Endothelial cell of umbilical vein (primary cell): ENCODE data around the gene SLC35A2. TPM values are rescaled to one million over a fixed set of nuclear protein-coding genes. Genes with fewer than 3 reads are reported as not detected.
A peak's percentile ranks its signal among the peaks of the same experiment; 100 is the strongest.

ENCODE experiments used
- BruUV-seq: library from RNA; stranded (reverse); fragments of 400-500 nt; replicated peaks from 2 replicates; lab custom pipeline; 2021; lab: Mats Ljungman, UMichigan
- CTCF ChIA-PET: fragments of 300-600, 350-600 bp; sonication (Branson Sonifier 250); formaldehyde crosslinking; loops from one replicate; lab custom pipeline; 2021; ENCODE audit warnings: antibody characterized with exemption, inconsistent platforms; lab: Charles Lee
- POLR2A ChIA-PET: fragments of 300-600, 350-600 bp; sonication (Branson Sonifier 250); formaldehyde crosslinking; loops from one replicate; lab custom pipeline; 2021; ENCODE audit warnings: antibody characterized with exemption, inconsistent platforms; lab: Charles Lee
- DNase-seq: peaks from one replicate; pipeline ENCODE4 v3.0.0-alpha.2; 2011; ENCODE audit warnings: low read depth, low spot score
- FAIRE-seq: peaks from 2 replicates; lab custom pipeline; 2011; peaks lifted over from hg19 to GRCh38; lab: Jason Lieb, UNC
- H2AFZ ChIP-seq: 2 replicates; pipeline ENCODE4 v1.6.0; 2012; ENCODE audit warnings: low read depth, low read length, control low read depth, inconsistent platforms
- H3K27ac ChIP-seq: 2 replicates; pipeline ENCODE4 v1.5.1; 2011; ENCODE audit warnings: low read depth, mild to moderate bottlenecking, control low read depth, low read length, moderate library complexity; ENCODE audit not compliant: insufficient read depth
- H3K27me3 ChIP-seq, 2 experiments: 2 replicates each; pipeline versions ENCODE4 v1.6.0 to v1.6.1; 2011; ENCODE audit warnings: low read length in 2 of 2, mixed read lengths in 1 of 2; ENCODE audit not compliant: control insufficient read depth in 2 of 2, insufficient read depth in 2 of 2
- H3K36me3 ChIP-seq, 2 experiments: 2 replicates in 1 of 2; 3 replicates in 1 of 2; pipeline ENCODE4 v1.5.1; 2011; ENCODE audit warnings: low read length in 2 of 2, mild to moderate bottlenecking in 1 of 2, moderate library complexity in 1 of 2; ENCODE audit not compliant: control insufficient read depth in 2 of 2, insufficient read depth in 2 of 2; ENCODE audit errors: extremely low read depth in 1 of 2
- H3K4me1 ChIP-seq: 3 replicates; pipeline ENCODE4 v1.5.1; 2011; ENCODE audit warnings: mild to moderate bottlenecking, low read length; ENCODE audit not compliant: control insufficient read depth, insufficient read depth; ENCODE audit errors: extremely low read depth
- H3K4me2 ChIP-seq: 2 replicates; pipeline ENCODE4 v1.6.1; 2011; ENCODE audit warnings: low read length, control low read depth, mixed read lengths; ENCODE audit not compliant: insufficient read depth
- H3K4me3 ChIP-seq, 3 experiments: fragments of 200-600 bp in 1 of 3; sonication (generic), shearing (Covaris generic) in 1 of 3; replicated peaks in 1 of 3; 2 replicates each; pipeline ENCODE4 v1.5.1; 2011 to 2016; ENCODE audit warnings: control low read depth in 3 of 3, low read length in 3 of 3, mild to moderate bottlenecking in 2 of 3, inconsistent platforms in 1 of 3, low read depth in 1 of 3, moderate library complexity in 1 of 3; ENCODE audit not compliant: insufficient read depth in 1 of 3
- H3K79me2 ChIP-seq: 2 replicates; pipeline ENCODE4 v1.6.0; 2012; ENCODE audit warnings: low read length, inconsistent platforms; ENCODE audit not compliant: control insufficient read depth, insufficient read depth
- H3K9ac ChIP-seq: replicated peaks from 2 replicates; pipeline ENCODE3; 2011; ENCODE audit warnings: low read length, control low read depth; ENCODE audit not compliant: insufficient read depth; ENCODE audit errors: extremely low read depth
- H3K9me1 ChIP-seq: replicated peaks from 3 replicates; pipeline ENCODE4 v1.6.0; 2011; ENCODE audit warnings: mild to moderate bottlenecking, low read length; ENCODE audit not compliant: control insufficient read depth, insufficient read depth; ENCODE audit errors: extremely low read depth
- H3K9me3 ChIP-seq: replicated peaks from 2 replicates; pipeline ENCODE4 v1.5.1; 2012; ENCODE audit warnings: low read length, inconsistent platforms; ENCODE audit not compliant: control insufficient read depth, insufficient read depth
- H4K20me1 ChIP-seq: replicated peaks from 2 replicates; pipeline ENCODE3; 2011; ENCODE audit warnings: mild to moderate bottlenecking, low read length; ENCODE audit not compliant: control insufficient read depth, insufficient read depth; ENCODE audit errors: extremely low read depth
- EZH2 ChIP-seq: IDR thresholded peaks from 2 replicates; pipeline ENCODE4 v1.6.1; 2012; ENCODE audit warnings: borderline replicate concordance, low read depth, mild to moderate bottlenecking, moderate library complexity, low read length, inconsistent platforms; ENCODE audit not compliant: severe bottlenecking
- FOS ChIP-seq: IDR thresholded peaks from 2 replicates; pipeline ENCODE4 v1.6.1; 2011; ENCODE audit warnings: mild to moderate bottlenecking, low read length, moderate library complexity, borderline replicate concordance; ENCODE audit not compliant: insufficient read depth
- GATA2 ChIP-seq: IDR thresholded peaks from 2 replicates; pipeline ENCODE4 v1.7.0; 2011; ENCODE audit warnings: low read depth, mild to moderate bottlenecking, moderate library complexity, mixed read lengths, low read length; ENCODE audit not compliant: insufficient read length, insufficient read depth
- JUN ChIP-seq: IDR thresholded peaks from 2 replicates; pipeline ENCODE4 v1.6.1; 2011; ENCODE audit warnings: borderline replicate concordance, low read depth; ENCODE audit not compliant: insufficient read length, insufficient read depth
- MYC ChIP-seq: IDR thresholded peaks from one replicate; pipeline ENCODE4 v1.6.1; 2011; ENCODE audit warnings: mild to moderate bottlenecking, low read depth, low read length
- POLR2AphosphoS5 ChIP-seq: IDR thresholded peaks from 2 replicates; pipeline ENCODE4 v1.6.1; 2012; ENCODE audit warnings: low read depth, mild to moderate bottlenecking, control low read depth, low read length, moderate library complexity; ENCODE audit not compliant: insufficient read depth
- dilution Hi-C: fragments of 300-500 bp; cut with MboI; formaldehyde crosslinking; loops from one replicate; pipeline ENCODE4 v1.15.0; 2019; ENCODE audit warnings: low sequenced_read_pairs; ENCODE audit not compliant: extremely low pct_ligation_motif_present
- intact Hi-C: fragments of 100-400 bp; cut with micrococcal nuclease; formaldehyde crosslinking; loops from one replicate; pipeline ENCODE4 v1.10.0; 2022
- polyA plus RNA-seq, 4 experiments: library from polyadenylated mRNA; depleted of rRNA in 3 of 4; stranded (reverse) in 3 of 4; unstranded in 1 of 4; fragments of >200 nt; gene quantifications; 2 replicates each; pipeline versions ENCODE4 v1.2.1 to v1.2.3, GENCODE V29; 2011 to 2012; ENCODE audit warnings: missing spikeins in 1 of 4
- total RNA-seq: library from RNA; stranded (reverse); gene quantifications from 2 replicates; pipeline ENCODE4 v1.2.3, GENCODE V29; 2021
- TF ChIP-seq, protein P1 (sequence below), 2 donors: IDR thresholded peaks; 1 replicate in 1 of 2; 2 replicates in 1 of 2; pipeline ENCODE4 v1.5.1; 2011; ENCODE audit warnings: low read length in 2 of 2, mild to moderate bottlenecking in 2 of 2, moderate library complexity in 2 of 2, control low read depth in 1 of 2, inconsistent platforms in 1 of 2, low read depth in 1 of 2; ENCODE audit not compliant: insufficient read depth in 1 of 2; ENCODE audit errors: extremely low read depth in 1 of 2
- TF ChIP-seq, protein P2 (sequence below): IDR thresholded peaks from 2 replicates; pipeline ENCODE4 v1.6.1; 2011; ENCODE audit not compliant: insufficient read depth, insufficient read length

Gene SLC35A2
- total and polyA plus RNA-seq, 2 donors (not counting 3 experiments of a cell fraction or from before 2014, with no cell fraction given), result 31.4 to 64.5 TPM

DNA sequence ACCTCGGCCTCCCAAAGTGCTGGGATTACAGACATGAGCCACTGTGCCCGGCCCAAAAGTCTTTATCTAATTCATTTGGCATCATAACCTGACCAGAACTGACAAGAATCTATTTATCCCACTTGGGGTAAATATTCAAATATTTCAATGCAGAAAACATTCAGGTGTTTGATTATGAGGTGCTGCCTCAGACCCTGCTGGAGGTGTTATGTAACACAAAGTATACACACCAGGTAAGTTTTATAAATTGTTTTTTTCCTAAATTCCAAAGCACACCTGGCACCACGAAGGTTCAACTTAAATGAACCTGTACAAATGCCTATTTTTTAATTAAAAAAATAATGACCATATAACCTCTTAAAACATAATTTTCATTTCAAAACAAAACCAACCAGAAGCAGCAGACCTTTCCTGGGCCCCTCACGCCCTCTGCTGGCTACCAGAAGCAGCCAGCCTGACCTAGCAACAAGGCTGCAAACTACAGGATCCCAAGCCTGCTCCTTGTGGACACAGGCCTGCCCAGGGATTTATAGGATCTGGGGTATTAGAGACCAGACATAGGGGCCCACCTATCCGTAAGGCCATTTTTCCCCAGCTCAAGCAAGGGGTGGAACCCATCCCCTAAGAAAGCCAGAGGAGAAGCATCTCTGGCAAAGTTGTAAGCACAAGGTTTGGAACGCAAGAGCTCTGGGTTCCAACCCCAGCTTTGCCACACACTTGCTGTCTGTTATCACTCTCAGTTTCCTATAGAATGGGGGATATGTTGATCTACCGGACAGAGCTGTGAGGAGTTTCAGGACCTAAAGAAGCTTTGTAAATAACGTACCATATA lies 34.3 kb upstream of the SLC35A2 start:
- no peaks in the 10 kb centered on the region for H3K9me1 ChIP-seq
- no peak overlapping the region for H3K9ac ChIP-seq
- TF ChIP-seq MYC, result no peak
- TF ChIP-seq EZH2, result no peak
- TF ChIP-seq, protein P1, sequence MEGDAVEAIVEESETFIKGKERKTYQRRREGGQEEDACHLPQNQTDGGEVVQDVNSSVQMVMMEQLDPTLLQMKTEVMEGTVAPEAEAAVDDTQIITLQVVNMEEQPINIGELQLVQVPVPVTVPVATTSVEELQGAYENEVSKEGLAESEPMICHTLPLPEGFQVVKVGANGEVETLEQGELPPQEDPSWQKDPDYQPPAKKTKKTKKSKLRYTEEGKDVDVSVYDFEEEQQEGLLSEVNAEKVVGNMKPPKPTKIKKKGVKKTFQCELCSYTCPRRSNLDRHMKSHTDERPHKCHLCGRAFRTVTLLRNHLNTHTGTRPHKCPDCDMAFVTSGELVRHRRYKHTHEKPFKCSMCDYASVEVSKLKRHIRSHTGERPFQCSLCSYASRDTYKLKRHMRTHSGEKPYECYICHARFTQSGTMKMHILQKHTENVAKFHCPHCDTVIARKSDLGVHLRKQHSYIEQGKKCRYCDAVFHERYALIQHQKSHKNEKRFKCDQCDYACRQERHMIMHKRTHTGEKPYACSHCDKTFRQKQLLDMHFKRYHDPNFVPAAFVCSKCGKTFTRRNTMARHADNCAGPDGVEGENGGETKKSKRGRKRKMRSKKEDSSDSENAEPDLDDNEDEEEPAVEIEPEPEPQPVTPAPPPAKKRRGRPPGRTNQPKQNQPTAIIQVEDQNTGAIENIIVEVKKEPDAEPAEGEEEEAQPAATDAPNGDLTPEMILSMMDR (IDR thresholded peaks at IDR 0.05; ENCODE audit: extremely low read depth in 1 of 2, insufficient read depth in 1 of 2, low read depth in 1 of 2, low read length in 2 of 2), result peak; percentile 61 to 69
- no peak for TF ChIP-seq FOS
- TF ChIP-seq, protein P2, sequence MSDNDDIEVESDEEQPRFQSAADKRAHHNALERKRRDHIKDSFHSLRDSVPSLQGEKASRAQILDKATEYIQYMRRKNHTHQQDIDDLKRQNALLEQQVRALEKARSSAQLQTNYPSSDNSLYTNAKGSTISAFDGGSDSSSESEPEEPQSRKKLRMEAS, result no peak
- TF ChIP-seq JUN, result no peak
- no peak for TF ChIP-seq GATA2
- TF ChIP-seq POLR2AphosphoS5, result no peak
- POLR2A ChIA-PET, result no interaction called here
- H3K36me3 ChIP-seq, result peaks cover 0 to 9% of the 10 kb centered on the region in 2 experiments
- H3K4me1 ChIP-seq, result no peaks in the 10 kb centered on the region
- no peaks in the 10 kb centered on the region for H4K20me1 ChIP-seq
- BruUV-seq, result no TSS peak
- no peak overlapping the region for H2AFZ ChIP-seq
- no peaks in the 10 kb centered on the region for H3K9me3 ChIP-seq
- H3K4me2 ChIP-seq, result no peak overlapping the region
- H3K27me3 ChIP-seq, result no peaks in the 10 kb centered on the region
- CTCF ChIA-PET, result interaction anchor here (0.7 to 1.4 kb wide), 4 partner anchors 26 to 314 kb away, joined by 3 to 9 read pairs (median 5); no protein-coding TSS in a partner anchor
- intact Hi-C loops, result loop anchor here (5.0 kb wide), 1 partner anchor 298 kb away; no protein-coding TSS in a partner anchor
- dilution Hi-C loops, result no loop called here
- no peak overlapping the region for H3K27ac ChIP-seq
- H3K79me2 ChIP-seq, result peaks cover 31% of the 10 kb centered on the region
- FAIRE-seq (peak; percentile 76), DNase-seq (peak; percentile 32)
- H3K4me3 ChIP-seq, result no peak overlapping the region
